ENCODE data around the gene ERC1.

Gene ERC1

DNA sequence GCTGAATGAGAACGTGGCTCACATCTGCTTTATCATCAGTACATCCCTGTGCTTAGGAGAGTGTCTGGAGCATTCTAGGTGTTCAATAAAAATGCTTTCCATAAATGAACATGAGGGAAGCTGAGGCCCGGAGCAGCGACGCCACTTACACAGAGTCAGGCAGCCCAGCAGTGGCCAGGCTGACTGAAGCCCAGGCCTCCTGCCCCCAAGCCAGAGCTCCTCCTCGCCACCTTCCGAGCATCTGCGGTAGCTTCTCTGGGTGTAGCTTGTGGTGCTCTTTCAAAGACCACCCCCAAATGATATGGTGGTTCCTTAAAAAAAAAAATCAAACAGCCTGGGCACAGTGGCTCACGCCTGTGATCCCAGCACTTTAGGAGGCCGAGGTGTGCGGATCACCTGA is 514.6 kb downstream of the ERC1 start:
- H3K27ac ChIP-seq (ENCODE audit: low read length) = no peak overlapping the region
- H3K36me3 ChIP-seq (ENCODE audit: control insufficient read depth, low read depth, low read length) = no peaks in the 10 kb centered on the region
- no peaks in the 10 kb centered on the region for H3K4me1 ChIP-seq (ENCODE audit: control insufficient read depth, low read depth, low read length)
- H3K27me3 ChIP-seq (ENCODE audit: control insufficient read depth, insufficient read depth, low read length) = no peaks in the 10 kb centered on the region
- H3K9ac ChIP-seq (ENCODE audit: low read length) = no peak overlapping the region
- no peaks in the 10 kb centered on the region for H3K9me3 ChIP-seq (ENCODE audit: control insufficient read depth, low read depth, low read length)
- no peak overlapping the region for H3K4me3 ChIP-seq (ENCODE audit: low read length)

DNA sequence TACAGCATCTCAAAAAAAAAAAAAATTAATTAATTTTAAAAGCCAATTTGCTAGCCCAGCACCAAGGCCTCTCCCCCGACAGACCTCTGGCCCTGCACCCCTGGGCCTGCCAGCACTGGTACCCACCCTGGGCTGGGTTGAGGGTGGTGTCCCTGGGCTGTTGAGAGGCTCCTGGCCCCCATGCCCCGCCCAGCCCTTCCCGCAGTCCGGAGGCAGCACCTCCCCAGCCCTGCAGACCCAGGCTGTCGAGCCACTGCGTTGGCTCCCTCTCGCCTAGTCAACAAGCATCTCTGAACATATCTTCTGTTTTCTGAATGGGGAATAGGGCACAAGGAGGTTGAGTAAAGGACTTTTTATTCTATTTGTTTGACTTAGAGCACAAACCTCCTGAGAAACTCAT is 516.3 kb downstream of the ERC1 start:
- Histone ChIP-seq H3K27me3 (ENCODE audit: control insufficient read depth, insufficient read depth, low read length) (no peaks in the 10 kb centered on the region), H3K27ac (ENCODE audit: low read length) (no peak overlapping the region), H3K9me3 (ENCODE audit: control insufficient read depth, low read depth, low read length) (no peaks in the 10 kb centered on the region), H3K4me1 (ENCODE audit: control insufficient read depth, low read depth, low read length) (no peaks in the 10 kb centered on the region), H3K9ac (ENCODE audit: low read length) (no peak overlapping the region), H3K36me3 (ENCODE audit: control insufficient read depth, low read depth, low read length) (no peaks in the 10 kb centered on the region), H3K4me3 (ENCODE audit: low read length) (no peak overlapping the region)

DNA sequence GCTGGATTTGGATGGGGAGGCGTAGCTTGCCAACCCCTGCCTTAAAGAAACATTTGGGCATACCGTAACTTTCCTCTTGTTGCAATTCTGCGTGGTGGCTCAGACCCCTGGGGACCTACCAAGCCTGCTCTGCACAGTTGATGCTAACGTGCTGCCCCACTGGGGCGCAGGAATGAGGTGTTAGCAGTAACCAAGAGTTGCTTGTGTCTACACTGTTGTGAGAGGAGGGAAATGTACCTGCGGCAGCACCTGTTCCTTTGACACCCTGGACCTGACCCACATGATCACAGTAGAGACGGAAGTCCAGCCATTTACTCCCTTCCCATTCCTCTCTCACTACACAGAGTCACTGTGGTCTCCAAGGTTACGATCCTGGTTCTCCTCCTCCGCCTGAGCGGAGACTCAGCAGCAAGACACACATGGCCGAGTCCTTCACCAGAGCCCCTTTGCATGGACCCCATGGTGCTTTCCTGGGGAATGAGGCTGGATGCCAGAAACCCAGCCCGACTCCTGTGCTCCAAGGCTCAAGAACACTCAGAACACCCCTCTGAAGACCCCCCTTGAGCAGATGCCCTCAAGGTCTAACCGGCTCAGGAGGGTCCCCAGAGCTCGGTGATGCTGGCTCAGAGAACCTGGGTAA is 518.5 kb downstream of the ERC1 start:
- H3K36me3 ChIP-seq (ENCODE audit: control insufficient read depth, low read depth, low read length) = no peaks in the 10 kb centered on the region
- H3K27ac ChIP-seq (ENCODE audit: low read length) = no peak overlapping the region
- H3K4me1 ChIP-seq (ENCODE audit: control insufficient read depth, low read depth, low read length) = no peaks in the 10 kb centered on the region
- no peaks in the 10 kb centered on the region for H3K9me3 ChIP-seq (ENCODE audit: control insufficient read depth, low read depth, low read length)
- no peak overlapping the region for H3K9ac ChIP-seq (ENCODE audit: low read length)
- H3K4me3 ChIP-seq (ENCODE audit: low read length) = no peak overlapping the region
- H3K27me3 ChIP-seq (ENCODE audit: control insufficient read depth, insufficient read depth, low read length) = no peaks in the 10 kb centered on the region

DNA sequence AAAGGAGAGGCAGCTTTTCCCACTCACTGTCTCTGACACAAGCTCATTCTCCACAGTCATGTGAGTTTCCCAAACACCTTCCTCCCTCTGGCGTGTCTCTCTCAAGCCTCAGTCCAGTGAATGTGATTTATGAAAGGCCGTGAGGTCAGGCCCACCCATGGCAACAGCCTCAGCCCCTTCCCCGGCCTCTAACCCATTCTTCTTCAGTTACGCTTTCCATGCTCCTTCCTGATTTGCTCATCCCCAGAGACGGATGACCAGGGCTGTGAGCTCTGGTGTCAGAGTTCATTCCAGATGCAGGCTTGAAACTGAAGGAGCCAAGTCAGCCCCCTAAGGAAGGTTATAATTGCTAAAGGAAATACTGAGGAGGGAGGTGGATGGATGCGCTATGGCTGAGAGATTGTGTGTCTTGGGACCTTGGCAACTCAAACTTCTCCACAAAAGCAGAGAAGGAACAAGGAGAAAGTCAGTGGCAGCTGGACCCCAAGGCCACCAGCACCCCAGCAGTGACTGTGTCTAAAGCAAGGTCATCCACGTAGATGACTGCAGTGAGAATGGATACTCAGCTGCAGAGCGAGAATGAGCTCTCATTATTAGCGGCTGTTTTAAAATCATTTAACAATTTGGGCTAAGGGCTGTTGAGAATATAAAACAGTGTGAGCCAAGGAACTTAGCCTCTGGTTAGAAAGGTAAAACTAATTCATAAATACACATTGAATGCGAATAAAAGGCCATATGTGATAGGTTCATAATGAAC is 519.2 kb downstream of the ERC1 start:
- Histone ChIP-seq H3K36me3 (ENCODE audit: control insufficient read depth, low read depth, low read length) (no peaks in the 10 kb centered on the region), H3K27ac (ENCODE audit: low read length) (no peak overlapping the region), H3K4me1 (ENCODE audit: control insufficient read depth, low read depth, low read length) (no peaks in the 10 kb centered on the region), H3K4me3 (ENCODE audit: low read length) (no peak overlapping the region), H3K9me3 (ENCODE audit: control insufficient read depth, low read depth, low read length) (no peaks in the 10 kb centered on the region), H3K9ac (ENCODE audit: low read length) (no peak overlapping the region), H3K27me3 (ENCODE audit: control insufficient read depth, insufficient read depth, low read length) (no peaks in the 10 kb centered on the region)

DNA sequence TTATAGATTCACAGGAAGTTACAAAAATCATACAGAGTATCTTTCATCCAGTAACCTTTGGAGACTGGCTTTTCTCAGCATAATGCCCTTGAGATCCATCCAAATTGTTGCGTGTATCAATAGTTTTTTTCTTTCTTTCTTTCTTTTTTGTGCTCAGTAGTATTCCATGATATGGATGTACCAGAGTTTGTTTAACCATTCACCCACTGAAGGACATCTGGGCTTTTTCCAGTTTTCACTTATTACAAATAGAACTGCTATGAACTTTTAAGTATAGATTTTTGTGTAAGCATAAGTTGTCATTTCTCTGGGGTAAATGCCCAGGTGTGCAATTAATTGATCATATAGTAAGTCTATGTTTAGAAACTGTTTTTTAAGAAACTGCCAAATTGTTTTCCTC is 524.0 kb downstream of the ERC1 start:
- Histone ChIP-seq H3K4me3 (ENCODE audit: low read length) (no peak overlapping the region), H3K4me1 (ENCODE audit: control insufficient read depth, low read depth, low read length) (no peaks in the 10 kb centered on the region), H3K36me3 (ENCODE audit: control insufficient read depth, low read depth, low read length) (no peaks in the 10 kb centered on the region), H3K9ac (ENCODE audit: low read length) (no peak overlapping the region), H3K27me3 (ENCODE audit: control insufficient read depth, insufficient read depth, low read length) (no peaks in the 10 kb centered on the region), H3K27ac (ENCODE audit: low read length) (no peak overlapping the region), H3K9me3 (ENCODE audit: control insufficient read depth, low read depth, low read length) (no peaks in the 10 kb centered on the region)

DNA sequence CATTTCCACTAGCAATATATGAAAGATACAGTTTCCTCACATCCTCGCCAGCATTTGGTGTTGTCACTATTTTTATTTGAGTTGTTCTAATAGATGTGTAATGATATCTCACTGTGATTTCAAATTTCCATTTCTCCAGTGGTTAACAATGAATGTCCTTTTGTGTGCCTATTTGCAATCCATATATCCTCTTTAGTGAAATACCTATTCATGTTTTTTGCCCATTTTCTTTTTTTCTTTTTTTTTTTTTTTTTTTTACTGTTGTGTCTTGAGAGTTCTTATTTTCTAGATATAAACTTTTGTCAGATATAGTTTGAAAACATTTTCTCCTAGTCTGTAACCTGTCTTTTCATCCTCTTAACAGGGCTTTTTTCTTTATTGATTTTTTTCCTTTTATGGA is 524.4 kb downstream of the ERC1 start:
- Histone ChIP-seq H3K27me3 (ENCODE audit: control insufficient read depth, insufficient read depth, low read length) (no peaks in the 10 kb centered on the region), H3K36me3 (ENCODE audit: control insufficient read depth, low read depth, low read length) (no peaks in the 10 kb centered on the region), H3K9me3 (ENCODE audit: control insufficient read depth, low read depth, low read length) (no peaks in the 10 kb centered on the region), H3K9ac (ENCODE audit: low read length) (no peak overlapping the region), H3K4me3 (ENCODE audit: low read length) (no peak overlapping the region), H3K27ac (ENCODE audit: low read length) (no peak overlapping the region), H3K4me1 (ENCODE audit: control insufficient read depth, low read depth, low read length) (no peaks in the 10 kb centered on the region)

DNA sequence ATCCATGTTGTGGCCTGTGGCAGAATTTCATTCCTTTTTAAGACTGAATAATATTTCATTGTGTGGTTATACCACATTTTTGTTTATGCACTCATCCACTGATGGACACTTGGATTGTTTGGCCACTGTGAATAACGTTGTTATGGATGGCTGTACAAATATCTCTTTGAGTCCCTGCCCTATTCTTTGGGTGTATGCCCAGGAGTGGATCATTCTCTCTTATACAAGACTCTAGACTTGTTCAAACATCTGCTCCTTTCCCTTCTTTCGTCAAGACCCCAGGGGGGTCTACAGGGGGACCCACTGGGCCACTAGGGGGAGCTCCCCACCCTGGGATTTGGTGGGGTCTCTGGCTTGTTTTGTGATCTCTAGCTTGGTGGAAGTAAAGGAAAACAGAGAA is 526.0 kb downstream of the ERC1 start:
- H3K4me3 ChIP-seq (ENCODE audit: low read length) = no peak overlapping the region
- no peak overlapping the region for H3K27ac ChIP-seq (ENCODE audit: low read length)
- no peak overlapping the region for H3K9ac ChIP-seq (ENCODE audit: low read length)
- H3K4me1 ChIP-seq (ENCODE audit: control insufficient read depth, low read depth, low read length) = no peaks in the 10 kb centered on the region
- no peaks in the 10 kb centered on the region for H3K9me3 ChIP-seq (ENCODE audit: control insufficient read depth, low read depth, low read length)
- H3K27me3 ChIP-seq (ENCODE audit: control insufficient read depth, insufficient read depth, low read length) = no peaks in the 10 kb centered on the region
- H3K36me3 ChIP-seq (ENCODE audit: control insufficient read depth, low read depth, low read length) = no peaks in the 10 kb centered on the region

DNA sequence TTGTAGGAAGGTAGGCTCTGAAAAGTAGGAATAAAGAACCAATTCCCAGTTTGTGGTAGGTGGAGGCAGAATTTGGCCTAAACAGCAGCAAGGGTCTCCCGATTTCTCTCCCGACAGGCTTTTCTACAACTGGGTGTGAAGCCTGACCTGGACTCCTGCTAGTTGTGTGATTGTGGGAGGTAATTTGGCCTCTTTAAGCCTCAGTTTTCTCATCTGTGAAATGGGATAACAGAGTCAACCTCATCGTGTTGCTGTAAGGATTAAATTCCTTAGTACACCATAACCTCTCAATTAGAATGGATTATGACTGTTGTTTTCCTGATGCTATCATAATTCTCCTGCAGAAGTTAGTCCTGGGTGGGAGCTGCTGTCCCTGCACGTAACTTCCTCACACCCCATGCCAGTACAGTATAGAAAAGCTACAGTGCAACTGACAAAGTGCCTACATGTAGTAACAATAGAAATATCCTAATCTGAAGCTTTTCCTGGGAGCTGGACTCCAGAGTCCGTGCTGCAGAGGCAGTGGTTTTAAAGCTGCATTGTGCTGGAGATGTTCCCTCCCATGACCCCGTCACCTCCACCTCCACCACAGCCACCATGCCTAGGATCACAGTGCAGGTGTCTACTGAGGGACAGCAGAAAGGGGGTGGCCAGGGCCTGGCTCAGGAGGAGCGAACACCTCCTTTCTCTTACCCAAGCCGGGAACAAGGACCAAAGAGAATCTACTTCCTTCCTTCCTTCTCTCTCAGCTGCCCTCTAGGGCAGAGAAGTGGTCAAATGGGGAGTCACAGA is 526.9 kb downstream of the ERC1 start:
- no peak overlapping the region for H3K4me3 ChIP-seq (ENCODE audit: low read length)
- H3K27ac ChIP-seq (ENCODE audit: low read length) = no peak overlapping the region
- no peaks in the 10 kb centered on the region for H3K9me3 ChIP-seq (ENCODE audit: control insufficient read depth, low read depth, low read length)
- no peaks in the 10 kb centered on the region for H3K36me3 ChIP-seq (ENCODE audit: control insufficient read depth, low read depth, low read length)
- H3K27me3 ChIP-seq (ENCODE audit: control insufficient read depth, insufficient read depth, low read length) = no peaks in the 10 kb centered on the region
- H3K9ac ChIP-seq (ENCODE audit: low read length) = no peak overlapping the region
- H3K4me1 ChIP-seq (ENCODE audit: control insufficient read depth, low read depth, low read length) = peaks cover under 1% of the 10 kb centered on the region

DNA sequence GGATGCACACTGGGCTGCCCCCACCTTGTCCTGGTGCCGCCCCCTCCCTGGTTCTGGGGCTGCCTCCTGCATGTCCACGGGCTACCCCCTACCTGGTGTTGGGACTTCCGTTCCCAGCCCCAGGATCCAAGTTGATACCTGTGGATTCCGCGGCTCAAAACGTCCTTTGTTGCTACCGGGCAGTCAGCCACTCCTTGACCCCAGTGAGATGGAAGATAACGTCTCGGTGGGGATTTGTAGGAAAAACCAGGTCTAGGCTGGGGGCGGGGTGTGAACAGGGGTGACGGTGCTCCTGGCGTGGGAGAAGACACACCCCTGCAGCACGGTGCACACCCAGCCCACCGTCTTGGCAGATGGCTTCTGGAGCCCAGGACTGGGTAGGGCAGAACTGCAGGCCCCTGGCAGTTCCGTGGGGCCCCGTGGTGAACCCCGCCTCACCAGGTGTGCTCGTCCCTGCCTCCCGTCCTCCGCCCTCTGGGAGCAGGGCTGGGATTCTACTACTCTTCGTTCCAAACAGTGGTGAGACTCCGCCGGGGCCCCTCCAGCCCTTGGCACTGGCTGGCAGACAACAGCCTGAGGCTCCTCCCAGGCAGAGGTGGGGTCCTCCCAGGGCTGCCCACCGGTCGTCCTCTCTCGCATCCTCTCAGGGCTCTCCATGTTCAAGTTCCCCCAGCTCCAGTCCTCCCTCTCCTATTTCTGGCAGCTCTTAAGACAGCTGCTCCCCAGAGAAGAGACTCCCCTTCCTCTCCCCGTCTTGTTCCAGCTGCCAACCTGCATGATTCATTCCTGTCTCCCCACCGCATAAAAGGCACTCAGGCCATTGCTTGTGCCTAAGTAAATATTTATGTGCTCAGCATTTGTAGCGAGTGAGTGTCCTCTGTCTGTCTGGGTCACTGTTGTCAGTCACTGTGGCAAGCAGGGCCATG is 527.8 kb downstream of the ERC1 start:
- Histone ChIP-seq H3K36me3 (ENCODE audit: control insufficient read depth, low read depth, low read length) (no peaks in the 10 kb centered on the region), H3K27ac (ENCODE audit: low read length) (no peak overlapping the region), H3K9ac (ENCODE audit: low read length) (no peak overlapping the region), H3K4me1 (ENCODE audit: control insufficient read depth, low read depth, low read length) (peaks cover 10% of the 10 kb centered on the region), H3K27me3 (ENCODE audit: control insufficient read depth, insufficient read depth, low read length) (peaks cover 3% of the 10 kb centered on the region), H3K4me3 (ENCODE audit: low read length) (no peak overlapping the region), H3K9me3 (ENCODE audit: control insufficient read depth, low read depth, low read length) (no peaks in the 10 kb centered on the region)

DNA sequence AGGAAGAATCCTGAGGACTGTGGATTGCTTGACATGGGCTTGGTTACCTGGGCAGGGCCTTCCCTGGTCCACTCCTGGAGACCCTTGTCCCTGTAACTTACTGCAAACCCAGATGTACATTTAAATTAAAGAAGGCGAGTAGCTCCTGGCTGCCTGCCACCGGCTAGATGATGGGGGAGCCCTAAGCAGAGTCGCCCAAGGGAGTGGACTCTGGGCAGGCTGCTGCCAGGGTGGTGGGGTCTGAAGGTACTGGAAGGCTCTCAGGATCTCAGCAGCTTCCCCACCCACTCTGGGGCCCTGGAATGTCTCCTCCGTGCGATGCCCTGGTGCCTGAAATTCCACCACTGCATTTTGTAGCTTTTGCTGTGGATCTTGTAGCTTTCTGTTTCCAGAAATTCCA is 528.6 kb downstream of the ERC1 start:
- Histone ChIP-seq H3K4me1 (ENCODE audit: control insufficient read depth, low read depth, low read length) (peaks cover 13% of the 10 kb centered on the region), H3K9me3 (ENCODE audit: control insufficient read depth, low read depth, low read length) (no peaks in the 10 kb centered on the region), H3K9ac (ENCODE audit: low read length) (no peak overlapping the region), H3K27ac (ENCODE audit: low read length) (no peak overlapping the region), H3K36me3 (ENCODE audit: control insufficient read depth, low read depth, low read length) (no peaks in the 10 kb centered on the region), H3K4me3 (ENCODE audit: low read length) (no peak overlapping the region), H3K27me3 (ENCODE audit: control insufficient read depth, insufficient read depth, low read length) (peaks cover 8% of the 10 kb centered on the region)

DNA sequence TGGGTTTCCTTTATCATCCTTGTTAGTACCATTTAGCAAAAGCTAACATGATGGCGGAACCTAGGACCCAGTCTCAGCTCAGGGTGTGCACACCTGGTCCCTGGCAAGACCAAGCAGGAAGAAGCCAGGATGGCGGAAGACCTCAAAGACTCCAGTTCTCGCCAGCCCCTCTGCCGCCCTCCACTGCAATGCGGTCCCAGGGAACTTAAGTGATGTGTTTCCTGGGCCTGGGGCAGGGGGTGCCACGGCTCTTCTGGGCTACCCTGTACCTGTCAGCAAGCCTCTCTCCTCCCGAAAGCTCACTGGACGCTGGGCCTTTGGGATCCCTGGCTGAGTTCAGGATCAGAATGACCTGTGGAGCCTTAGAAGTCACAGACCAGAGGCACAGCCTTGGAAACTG is 532.0 kb downstream of the ERC1 start:
- Histone ChIP-seq H3K27ac (ENCODE audit: low read length) (no peak overlapping the region), H3K4me3 (ENCODE audit: low read length) (no peak overlapping the region)

More for the DNA sequence above, 532.0 kb downstream of the ERC1 start:
- H3K27me3 ChIP-seq (ENCODE audit: control insufficient read depth, insufficient read depth, low read length) = peaks cover 39% of the 10 kb centered on the region
- H3K9ac ChIP-seq (ENCODE audit: low read length) = no peak overlapping the region
- peaks cover 13% of the 10 kb centered on the region for H3K4me1 ChIP-seq (ENCODE audit: control insufficient read depth, low read depth, low read length)
- no peaks in the 10 kb centered on the region for H3K9me3 ChIP-seq (ENCODE audit: control insufficient read depth, low read depth, low read length)
- no peaks in the 10 kb centered on the region for H3K36me3 ChIP-seq (ENCODE audit: control insufficient read depth, low read depth, low read length)

All from iPS-18a (cell line).